SK-N-SH (cell line): ENCODE data around the gene POLA1. TPM values are rescaled to one million over a fixed set of nuclear protein-coding genes. Genes with fewer than 3 reads are reported as not detected.

Experiments used
- CTCF ChIA-PET: fragments of 300-600, 350-600 bp; formaldehyde crosslinking; extraction: SDS; loops from one replicate; lab custom pipeline; 2021; lab: Yijun Ruan, JAX
- POLR2A ChIA-PET: fragments of 350-600 bp; sonication (Branson Sonifier 250); formaldehyde crosslinking; extraction: SDS; loops from one replicate; lab custom pipeline; 2020; ENCODE audit warnings: antibody characterized with exemption, inconsistent platforms; lab: Yijun Ruan, JAX
- DNase-seq: peaks from one replicate; pipeline ENCODE4 v3.0.0; 2012
- H2AFZ ChIP-seq: fragments of 200-600 bp; sonication (generic); 2 replicates; pipeline ENCODE4 v1.8.1; 2016; ENCODE audit warnings: antibody characterized with exemption, mild to moderate bottlenecking, low read depth
- H3F3A ChIP-seq: fragments of 200-600 bp; sonication (generic); replicated peaks from 2 replicates; pipeline ENCODE3; 2016; ENCODE audit warnings: antibody characterized with exemption, mild to moderate bottlenecking; ENCODE audit not compliant: insufficient read depth
- H3K27ac ChIP-seq, 2 experiments: fragments of 200-500 bp in 1 of 2; fragments of 200-600 bp in 1 of 2; sonication (Bioruptor generic) in 1 of 2; sonication (generic), shearing (Covaris generic) in 1 of 2; 2 replicates each; pipeline versions ENCODE4 v1.5.1 to v1.6.1; 2014 to 2016; ENCODE audit warnings: low read depth in 2 of 2, inconsistent platforms in 1 of 2, low read length in 1 of 2, mild to moderate bottlenecking in 1 of 2, mixed read lengths in 1 of 2
- H3K27me3 ChIP-seq: fragments of 200-600 bp; sonication (generic), shearing (Covaris generic); 2 replicates; pipeline ENCODE4 v1.6.1; 2016; ENCODE audit warnings: mixed run types; ENCODE audit not compliant: insufficient read depth
- H3K36me3 ChIP-seq, 2 experiments: fragments of 200-500 bp in 1 of 2; fragments of 200-600 bp in 1 of 2; sonication (Bioruptor generic) in 1 of 2; sonication (generic) in 1 of 2; replicated peaks in 1 of 2; 2 replicates each; pipeline versions ENCODE3 to v1.5.1; 2014 to 2016; ENCODE audit warnings: low read length in 1 of 2, mild to moderate bottlenecking in 1 of 2; ENCODE audit not compliant: insufficient read depth in 2 of 2, control insufficient read depth in 1 of 2
- H3K4me1 ChIP-seq, 2 experiments: fragments of 200-500 bp in 1 of 2; fragments of 200-600 bp in 1 of 2; sonication (Bioruptor generic) in 1 of 2; sonication (generic), shearing (Covaris generic) in 1 of 2; 2 replicates each; pipeline versions ENCODE4 v1.5.1 to v1.6.1; 2014 to 2016; ENCODE audit warnings: low read depth in 1 of 2, low read length in 1 of 2, mixed run types in 1 of 2; ENCODE audit not compliant: insufficient read depth in 2 of 2, control insufficient read depth in 1 of 2
- H3K4me2 ChIP-seq: fragments of 200-600 bp; sonication (generic), shearing (Covaris generic); 2 replicates; pipeline ENCODE4 v1.6.1; 2017; ENCODE audit warnings: mixed run types
- H3K4me3 ChIP-seq, 2 experiments: fragments of 200-500 bp in 1 of 2; fragments of 200-600 bp in 1 of 2; sonication (Bioruptor generic) in 1 of 2; sonication (generic), shearing (Covaris generic) in 1 of 2; 2 replicates each; pipeline versions ENCODE4 v1.5.1 to v1.8.1; 2014 to 2016; ENCODE audit warnings: low read depth in 2 of 2, inconsistent platforms in 1 of 2, low read length in 1 of 2, mild to moderate bottlenecking in 1 of 2, mixed read lengths in 1 of 2, moderate library complexity in 1 of 2
- H3K79me2 ChIP-seq: fragments of 200-600 bp; sonication (generic); 2 replicates; pipeline ENCODE4 v1.8.1; 2017; ENCODE audit warnings: mild to moderate bottlenecking; ENCODE audit not compliant: insufficient read depth
- H3K9ac ChIP-seq: fragments of 200-600 bp; sonication (generic); 2 replicates; pipeline ENCODE4 v1.6.1; 2017; ENCODE audit warnings: mixed run types
- H3K9me2 ChIP-seq: fragments of 200-600 bp; sonication (generic); 2 replicates; pipeline ENCODE4 v1.6.1; 2017; ENCODE audit warnings: mixed run types
- H3K9me3 ChIP-seq: fragments of 200-600 bp; sonication (generic); 2 replicates; pipeline ENCODE4 v1.6.1; 2017; ENCODE audit warnings: mixed run types, mild to moderate bottlenecking, moderate library complexity
- H4K20me1 ChIP-seq: fragments of 200-600 bp; sonication (generic); 2 replicates; pipeline ENCODE4 v1.6.1; 2017; ENCODE audit warnings: mild to moderate bottlenecking, mixed run types; ENCODE audit not compliant: insufficient read depth
- GABPA ChIP-seq: IDR thresholded peaks from 2 replicates; pipeline ENCODE4 v1.4.0; 2012; ENCODE audit warnings: low read depth, mild to moderate bottlenecking
- IRF3 ChIP-seq: fragments of 150-350 bp; IDR thresholded peaks from 2 replicates; pipeline ENCODE4 v1.6.1; 2016; ENCODE audit warnings: mild to moderate bottlenecking, low read depth, low read length
- JUND ChIP-seq: IDR thresholded peaks from 2 replicates; pipeline ENCODE4 v1.4.0; 2012
- MXI1 ChIP-seq: IDR thresholded peaks from 2 replicates; pipeline ENCODE4 v1.6.1; 2012; ENCODE audit warnings: mild to moderate bottlenecking, low read depth, low read length, improper control_type of control experiment
- NRF1 ChIP-seq: IDR thresholded peaks from 2 replicates; pipeline ENCODE4 v1.6.1; 2012; ENCODE audit warnings: low read depth, mild to moderate bottlenecking, low read length
- PBX3 ChIP-seq: IDR thresholded peaks from 2 replicates; pipeline ENCODE4; 2012
- POLR2AphosphoS5 ChIP-seq: IDR thresholded peaks from 2 replicates; pipeline ENCODE4 v1.6.1; 2012; ENCODE audit warnings: low read depth, low read length
- RAD21 ChIP-seq: IDR thresholded peaks from 2 replicates; pipeline ENCODE4 v1.6.1; 2012; ENCODE audit warnings: mild to moderate bottlenecking, low read length
- RCOR1 ChIP-seq: fragments of 150-350 bp; IDR thresholded peaks from 2 replicates; pipeline ENCODE4 v1.6.1; 2017; ENCODE audit warnings: antibody characterized with exemption, low read length
- RXRA ChIP-seq: IDR thresholded peaks from 2 replicates; pipeline ENCODE4 v1.4.0; 2012; ENCODE audit warnings: low read depth, mild to moderate bottlenecking, borderline replicate concordance
- SIN3A ChIP-seq: IDR thresholded peaks from 2 replicates; pipeline ENCODE4 v1.6.1; 2012; ENCODE audit warnings: low read depth, mild to moderate bottlenecking, low read length, moderate library complexity, borderline replicate concordance
- TAF1 ChIP-seq: IDR thresholded peaks from 2 replicates; pipeline ENCODE4 v1.6.1; 2012; ENCODE audit warnings: low read depth, mild to moderate bottlenecking, low read length, moderate library complexity, borderline replicate concordance
- TEAD4 ChIP-seq: IDR thresholded peaks from 2 replicates; pipeline ENCODE4 v1.4.0; 2012; ENCODE audit warnings: mild to moderate bottlenecking, borderline replicate concordance; ENCODE audit not compliant: insufficient read depth
- WGBS: methylation state at CpG from one replicate; pipeline ENCODE4 v1.1.6; 2017; ENCODE audit warnings: low lambda C conversion rate; 5-methylcytosine and 5-hydroxymethylcytosine counted together
- polyA plus RNA-seq, 3 experiments: library from polyadenylated mRNA; depleted of rRNA; stranded (reverse); fragments of >200 nt; gene quantifications; 2 replicates each; pipeline ENCODE4 v1.2.3, GENCODE V29; 2012
- TF ChIP-seq, protein P1 (sequence below): IDR thresholded peaks from 2 replicates; pipeline ENCODE4 v1.4.0; 2012; ENCODE audit warnings: low read depth, borderline replicate concordance

POLA1 gene
- polyA plus RNA-seq, 1 of the 3 experiments (the other 2 are of a cell fraction): 2.8 TPM

DNA sequence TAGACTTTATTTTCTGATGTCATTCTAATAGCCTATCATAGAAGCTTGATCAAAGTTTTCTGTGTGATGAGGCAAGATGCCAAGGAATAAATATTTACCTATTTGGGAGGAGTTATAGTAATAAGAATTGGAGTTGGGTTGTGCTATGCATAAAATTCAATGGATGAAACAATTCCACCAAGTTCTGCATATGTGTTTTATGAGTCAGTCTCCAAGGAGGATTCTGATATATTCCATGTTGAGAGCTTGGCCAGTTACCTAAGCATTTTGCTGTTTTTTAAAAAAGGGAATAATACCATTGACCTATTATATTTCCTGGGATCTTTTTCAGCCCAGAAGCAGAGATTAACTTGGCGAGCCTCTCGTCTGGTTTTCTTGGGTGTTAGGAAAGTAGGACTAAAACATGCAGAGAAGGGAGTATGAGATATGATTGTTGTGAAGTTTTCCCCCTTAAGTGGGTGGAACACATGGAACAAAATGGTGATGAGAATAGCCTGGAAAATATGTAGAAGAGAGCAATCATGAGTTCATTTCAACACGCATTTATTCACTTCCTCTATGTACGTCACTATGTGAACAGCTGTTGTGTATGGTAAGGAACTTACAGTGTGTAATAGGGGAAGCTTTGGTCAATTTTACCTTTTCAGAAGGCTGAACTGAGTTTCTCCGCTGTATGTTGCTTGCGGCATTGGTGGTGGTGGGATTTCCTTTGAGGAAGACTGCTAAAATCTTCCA is 39.2 kb downstream of the POLA1 start:
- no peak for DNase-seq
- no peaks in the 10 kb centered on the region for H3K9me3 ChIP-seq
- H3K27ac ChIP-seq: no peak overlapping the region
- WGBS: 40% methylated on average over 6 of the region's 6 CpGs
- no peak overlapping the region for H2AFZ ChIP-seq
- no peaks in the 10 kb centered on the region for H4K20me1 ChIP-seq
- no peaks in the 10 kb centered on the region for H3F3A ChIP-seq
- H3K4me3 ChIP-seq: no peak overlapping the region
- peaks cover 0 to 8% of the 10 kb centered on the region in 2 experiments for H3K36me3 ChIP-seq
- no peaks in the 10 kb centered on the region for H3K79me2 ChIP-seq
- no peaks in the 10 kb centered on the region for H3K4me1 ChIP-seq
- H3K27me3 ChIP-seq: no peaks in the 10 kb centered on the region; the same call in 1 of the 2 replicates
- no peak overlapping the region for H3K9ac ChIP-seq
- TF ChIP-seq RXRA (no peak), RCOR1 (no peak), JUND (no peak), RAD21 (no peak), GABPA (no peak), MXI1 (no peak), TAF1 (no peak), PBX3 (no peak), NRF1 (no peak), IRF3 (no peak), POLR2AphosphoS5 (no peak), SIN3A (no peak), TEAD4 (no peak)
- TF ChIP-seq, protein P1, sequence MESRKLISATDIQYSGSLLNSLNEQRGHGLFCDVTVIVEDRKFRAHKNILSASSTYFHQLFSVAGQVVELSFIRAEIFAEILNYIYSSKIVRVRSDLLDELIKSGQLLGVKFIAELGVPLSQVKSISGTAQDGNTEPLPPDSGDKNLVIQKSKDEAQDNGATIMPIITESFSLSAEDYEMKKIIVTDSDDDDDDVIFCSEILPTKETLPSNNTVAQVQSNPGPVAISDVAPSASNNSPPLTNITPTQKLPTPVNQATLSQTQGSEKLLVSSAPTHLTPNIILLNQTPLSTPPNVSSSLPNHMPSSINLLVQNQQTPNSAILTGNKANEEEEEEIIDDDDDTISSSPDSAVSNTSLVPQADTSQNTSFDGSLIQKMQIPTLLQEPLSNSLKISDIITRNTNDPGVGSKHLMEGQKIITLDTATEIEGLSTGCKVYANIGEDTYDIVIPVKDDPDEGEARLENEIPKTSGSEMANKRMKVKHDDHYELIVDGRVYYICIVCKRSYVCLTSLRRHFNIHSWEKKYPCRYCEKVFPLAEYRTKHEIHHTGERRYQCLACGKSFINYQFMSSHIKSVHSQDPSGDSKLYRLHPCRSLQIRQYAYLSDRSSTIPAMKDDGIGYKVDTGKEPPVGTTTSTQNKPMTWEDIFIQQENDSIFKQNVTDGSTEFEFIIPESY: no peak
- POLR2A ChIA-PET: no interaction called here
- CTCF ChIA-PET: interaction anchor here (1.5 to 2.0 kb wide), 2 partner anchors 12 to 19 kb away, joined by 3 to 6 read pairs; no protein-coding TSS in a partner anchor
- no peak overlapping the region for H3K4me2 ChIP-seq
- no peaks in the 10 kb centered on the region for H3K9me2 ChIP-seq
